Calu3 (cell line): ENCODE measurements around the gene MARS1. TPM values are rescaled to one million over a fixed set of nuclear protein-coding genes. Genes with fewer than 3 reads are reported as not detected.
A peak's percentile ranks its signal among the peaks of the same experiment; 100 is the strongest.

Source experiments
- BruUV-seq: library from RNA; stranded (reverse); fragments of 400-500 nt; replicated peaks from 2 replicates; lab custom pipeline; 2021; lab: Mats Ljungman, UMichigan
- CTCF ChIA-PET: fragments of 300-600 bp; sonication (Branson Sonifier 250); formaldehyde crosslinking; loops from one replicate; lab custom pipeline; 2022; ENCODE audit warnings: antibody characterized with exemption; lab: Charles Lee
- DNase-seq: peaks from one replicate; pipeline ENCODE4 v3.0.0; 2022
- H3K27ac Mint-ChIP-seq: one replicate; pipeline ENCODE4 v1.8.0; 2022; ENCODE audit warnings: mixed read lengths; ENCODE audit not compliant: unreplicated experiment
- H3K27me3 Mint-ChIP-seq: one replicate; pipeline ENCODE4 v1.8.0; 2022; ENCODE audit warnings: mixed read lengths; ENCODE audit not compliant: unreplicated experiment
- H3K36me3 Mint-ChIP-seq: one replicate; pipeline ENCODE4 v1.8.0; 2022; ENCODE audit warnings: mild to moderate bottlenecking, moderate library complexity, mixed read lengths; ENCODE audit not compliant: insufficient read depth, unreplicated experiment
- H3K4me1 Mint-ChIP-seq: one replicate; pipeline ENCODE4 v1.8.0; 2022; ENCODE audit warnings: mild to moderate bottlenecking, low read depth, mixed read lengths; ENCODE audit not compliant: unreplicated experiment
- H3K4me3 Mint-ChIP-seq: one replicate; pipeline ENCODE4 v1.8.0; 2022; ENCODE audit warnings: mild to moderate bottlenecking, low read depth, moderate library complexity, mixed read lengths; ENCODE audit not compliant: unreplicated experiment
- H3K9me3 Mint-ChIP-seq: one replicate; pipeline ENCODE4 v1.8.0; 2022; ENCODE audit warnings: low read depth, mixed read lengths; ENCODE audit not compliant: unreplicated experiment
- CTCF ChIP-seq: fragments of 200-600 bp; IDR thresholded peaks from one replicate; pipeline ENCODE4 v1.8.0; 2022; ENCODE audit warnings: antibody characterized with exemption; ENCODE audit not compliant: unreplicated experiment
- intact Hi-C: fragments of 100-400 bp; cut with micrococcal nuclease; formaldehyde crosslinking; loops from one replicate; pipeline ENCODE4 v1.10.0; 2022; ENCODE audit not compliant: unreplicated experiment
- total RNA-seq: library from RNA; stranded (reverse); gene quantifications from 2 replicates; pipeline ENCODE4 v1.2.3, GENCODE V29; 2022

Gene MARS1
- total RNA-seq, 1 experiment from 2014 or later = 358 TPM

- peak overlapping the region; percentile 32 for H3K27ac Mint-ChIP-seq
- no peak overlapping the region for H3K4me3 Mint-ChIP-seq
- no peak for DNase-seq
- H3K36me3 Mint-ChIP-seq = peaks cover 78% of the 10 kb centered on the region
- H3K4me1 Mint-ChIP-seq = no peaks in the 10 kb centered on the region
- H3K9me3 Mint-ChIP-seq = no peaks in the 10 kb centered on the region
- BruUV-seq = no TSS peak
- H3K27me3 Mint-ChIP-seq = no peaks in the 10 kb centered on the region
- no peak for TF ChIP-seq CTCF
- CTCF ChIA-PET = no interaction called here
- intact Hi-C loops = no loop called here
Measured at GRCh38 chr12:57533108-57533507, 45.2 kb downstream of the MARS1 start.

- Mint-ChIP-seq H3K27me3 (no peaks in the 10 kb centered on the region), H3K9me3 (no peaks in the 10 kb centered on the region), H3K4me3 (no peak overlapping the region), H3K36me3 (peaks cover 67% of the 10 kb centered on the region), H3K4me1 (no peaks in the 10 kb centered on the region), H3K27ac (no peak overlapping the region)
- TF ChIP-seq CTCF = no peak
- no TSS peak for BruUV-seq
- DNase-seq = no peak
- CTCF ChIA-PET = no interaction called here
- intact Hi-C loops = no loop called here
Measured at GRCh38 chr12:57534250-57534649, 46.4 kb downstream of the MARS1 start.

- no peaks in the 10 kb centered on the region for H3K4me1 Mint-ChIP-seq
- intact Hi-C loops = no loop called here
- no peaks in the 10 kb centered on the region for H3K27me3 Mint-ChIP-seq
- CTCF ChIA-PET = interaction anchor here (0.7 kb wide), 1 partner anchor 28 kb away, joined by 3 read pairs; no protein-coding TSS in a partner anchor
- no TSS peak for BruUV-seq
- no peak for DNase-seq
- no peaks in the 10 kb centered on the region for H3K9me3 Mint-ChIP-seq
- H3K4me3 Mint-ChIP-seq = no peak overlapping the region
- no peak for TF ChIP-seq CTCF
- no peak overlapping the region for H3K27ac Mint-ChIP-seq
- peaks cover 64% of the 10 kb centered on the region for H3K36me3 Mint-ChIP-seq
Measured at GRCh38 chr12:57534991-57535543, 47.2 kb downstream of the MARS1 start.

- DNase-seq = no peak
- peaks cover 55% of the 10 kb centered on the region for H3K36me3 Mint-ChIP-seq
- intact Hi-C loops = no loop called here
- H3K27me3 Mint-ChIP-seq = no peaks in the 10 kb centered on the region
- BruUV-seq = no TSS peak
- H3K4me3 Mint-ChIP-seq = no peak overlapping the region
- no peaks in the 10 kb centered on the region for H3K4me1 Mint-ChIP-seq
- no peak for TF ChIP-seq CTCF
- no peaks in the 10 kb centered on the region for H3K9me3 Mint-ChIP-seq
- CTCF ChIA-PET = interaction anchor here (0.7 kb wide), 1 partner anchor 60 kb away, joined by 3 read pairs; no protein-coding TSS in a partner anchor
- H3K27ac Mint-ChIP-seq = no peak overlapping the region
Measured at GRCh38 chr12:57535764-57536596, 48.1 kb downstream of the MARS1 start.
